GM19372 (cell line): ENCODE measurements around the gene ELK3.
"Not testable (repeated sequence)": the region's sequence is repeated elsewhere in the genome, so short reads cannot be mapped to it uniquely, and the experiment has no call there.

Source experiments
- ATAC-seq: cut with Tn5 transposase; IDR thresholded peaks from one replicate; pipeline ENCODE4 v1.9.1; 2021; ENCODE audit warnings: mild to moderate bottlenecking, low read depth, moderate library complexity; ENCODE audit not compliant: unreplicated experiment

The ELK3 gene

GRCh38 chr12:96300064-96300463 lies 105.9 kb downstream of the ELK3 start:
- ATAC-seq: no peak

GRCh38 chr12:96301732-96302131 lies 107.6 kb downstream of the ELK3 start:
- ATAC-seq: no peak

GRCh38 chr12:96302687-96303310 lies 108.6 kb downstream of the ELK3 start:
- ATAC-seq: no peak

GRCh38 chr12:96303653-96304052 lies 109.5 kb downstream of the ELK3 start:
- ATAC-seq: no peak

- ATAC-seq: no peak
Measured at GRCh38 chr12:96305665-96306064, 111.5 kb downstream of the ELK3 start.

GRCh38 chr12:96308881-96309280 lies 114.7 kb downstream of the ELK3 start:
- ATAC-seq: no peak

GRCh38 chr12:96310067-96310466 lies 115.9 kb downstream of the ELK3 start:
- ATAC-seq: no peak

- no peak for ATAC-seq
Measured at GRCh38 chr12:96311191-96311590, 117.0 kb downstream of the ELK3 start.

- ATAC-seq: no peak
Measured at GRCh38 chr12:96313606-96314005, 119.4 kb downstream of the ELK3 start.

- ATAC-seq: no peak
Measured at GRCh38 chr12:96314723-96315122, 120.5 kb downstream of the ELK3 start.

GRCh38 chr12:96315741-96316481 lies 121.7 kb downstream of the ELK3 start:
- ATAC-seq: not testable (repeated sequence)

- not testable (repeated sequence) for ATAC-seq
Measured at GRCh38 chr12:96317801-96318200, 123.6 kb downstream of the ELK3 start.
